ENCODE data around the gene MEGF11.

The MEGF11 gene

DNA sequence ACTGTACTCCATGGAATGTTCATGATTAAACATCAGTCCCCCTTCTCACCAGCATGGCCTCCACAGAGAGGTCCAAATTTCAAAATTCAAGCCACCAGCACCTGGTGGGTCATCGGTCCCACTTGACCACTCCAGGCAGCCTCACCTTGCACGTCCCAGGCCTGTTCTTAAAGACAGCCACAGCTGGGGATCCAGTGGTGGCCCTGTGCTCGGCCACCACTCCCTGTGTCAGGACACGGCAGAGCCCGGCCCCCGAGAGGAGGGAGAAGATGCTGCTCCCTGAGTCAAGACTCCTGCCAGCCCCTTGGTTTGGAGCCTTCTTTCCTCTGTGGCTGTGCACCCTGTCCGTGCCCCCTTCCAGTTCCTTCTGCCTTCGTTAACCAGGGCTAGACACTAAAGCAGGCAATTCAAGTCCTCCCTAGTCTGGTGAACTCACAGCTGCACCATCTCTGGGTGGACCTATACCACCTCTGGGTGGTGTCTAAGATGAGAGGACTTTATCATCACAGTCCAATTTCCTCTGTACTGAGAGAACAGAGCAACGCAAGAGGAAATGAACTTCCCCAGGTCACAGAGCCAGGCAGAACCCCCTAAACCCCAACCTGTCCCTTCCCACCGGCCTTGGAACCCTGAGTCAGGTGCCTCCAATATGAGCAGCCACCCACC is 97.1 kb downstream of the MEGF11 start:
- POLR2A ChIA-PET: no interaction called here
- no peak overlapping the region for H3K27ac ChIP-seq (ENCODE audit: extremely low read depth, low read depth, low read length)
- CTCF ChIA-PET: interaction anchor here (0.5 kb wide), 1 partner anchor 661 kb away, joined by 4 read pairs; no protein-coding TSS in a partner anchor
- H3K4me1 ChIP-seq (ENCODE audit: control insufficient read depth, insufficient read depth, low read length): peaks cover 16% of the 10 kb centered on the region
- no peak overlapping the region for H3K4me3 ChIP-seq (ENCODE audit: low read depth, low read length)
- no peaks in the 10 kb centered on the region for H3K36me3 ChIP-seq (ENCODE audit: control insufficient read depth in 2 of 2, insufficient read depth in 1 of 2, low read length in 2 of 2)
- TF ChIP-seq ZNF548 (tag by site-specific recombination; IDR thresholded peaks at IDR 0.05) (no peak), ZNF555 (tag by site-specific recombination; conservative IDR thresholded peaks at IDR 0.05) (no peak), ZNF155 (tag by site-specific recombination; IDR thresholded peaks at IDR 0.05) (no peak), FEZF1 (tag by site-specific recombination; IDR thresholded peaks at IDR 0.05) (no peak), ZNF768 (tag by site-specific recombination; IDR thresholded peaks at IDR 0.05) (no peak), ZNF133 (tag by site-specific recombination; IDR thresholded peaks at IDR 0.05) (no peak), ZNF24 (tag by site-specific recombination; IDR thresholded peaks at IDR 0.05) (no peak), ZNF239 (tag by site-specific recombination; IDR thresholded peaks at IDR 0.05) (no peak)
- TF ChIP-seq, protein P1, sequence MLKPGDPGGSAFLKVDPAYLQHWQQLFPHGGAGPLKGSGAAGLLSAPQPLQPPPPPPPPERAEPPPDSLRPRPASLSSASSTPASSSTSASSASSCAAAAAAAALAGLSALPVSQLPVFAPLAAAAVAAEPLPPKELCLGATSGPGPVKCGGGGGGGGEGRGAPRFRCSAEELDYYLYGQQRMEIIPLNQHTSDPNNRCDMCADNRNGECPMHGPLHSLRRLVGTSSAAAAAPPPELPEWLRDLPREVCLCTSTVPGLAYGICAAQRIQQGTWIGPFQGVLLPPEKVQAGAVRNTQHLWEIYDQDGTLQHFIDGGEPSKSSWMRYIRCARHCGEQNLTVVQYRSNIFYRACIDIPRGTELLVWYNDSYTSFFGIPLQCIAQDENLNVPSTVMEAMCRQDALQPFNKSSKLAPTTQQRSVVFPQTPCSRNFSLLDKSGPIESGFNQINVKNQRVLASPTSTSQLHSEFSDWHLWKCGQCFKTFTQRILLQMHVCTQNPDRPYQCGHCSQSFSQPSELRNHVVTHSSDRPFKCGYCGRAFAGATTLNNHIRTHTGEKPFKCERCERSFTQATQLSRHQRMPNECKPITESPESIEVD (tag by site-specific recombination; IDR thresholded peaks at IDR 0.05): no peak
- H3K9me3 ChIP-seq (ENCODE audit: control insufficient read depth, insufficient read depth, low read depth, low read length): no peaks in the 10 kb centered on the region

DNA sequence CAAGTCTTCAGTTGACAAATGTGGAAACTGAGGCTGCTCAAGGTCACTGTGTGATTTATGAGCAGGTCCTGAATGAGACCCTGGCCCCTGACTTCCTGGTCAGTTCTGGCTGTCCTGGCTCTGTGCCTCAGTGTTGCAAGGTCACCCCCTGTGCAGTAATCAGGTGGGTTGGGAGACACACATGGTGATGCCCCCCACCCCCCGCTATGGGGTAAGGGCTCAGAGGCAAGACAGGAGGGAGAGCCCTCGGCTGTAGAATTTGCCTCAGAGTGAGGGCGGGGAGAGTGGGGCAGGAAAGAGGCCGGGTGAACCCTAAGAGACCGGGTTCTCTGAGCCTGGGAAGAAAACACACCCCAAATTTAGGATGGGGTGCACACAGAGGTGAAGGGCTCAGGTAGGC is 98.5 kb downstream of the MEGF11 start:
- no peaks in the 10 kb centered on the region for H3K36me3 ChIP-seq (ENCODE audit: control insufficient read depth in 2 of 2, insufficient read depth in 1 of 2, low read length in 2 of 2)
- CTCF ChIA-PET: no interaction called here
- TF ChIP-seq ZNF792 (tag by site-specific recombination; IDR thresholded peaks at IDR 0.05): no peak
- no peak for TF ChIP-seq ZBTB1 (tag by site-specific recombination; IDR thresholded peaks at IDR 0.05)
- no peak for TF ChIP-seq GLIS2 (tag by site-specific recombination; IDR thresholded peaks at IDR 0.05)
- no peak for TF ChIP-seq ZNF23 (tag by site-specific recombination; IDR thresholded peaks at IDR 0.05; ENCODE audit: borderline replicate concordance)
- no peak for TF ChIP-seq YY2 (tag by site-specific recombination; IDR thresholded peaks at IDR 0.05)
- TF ChIP-seq, protein P2, sequence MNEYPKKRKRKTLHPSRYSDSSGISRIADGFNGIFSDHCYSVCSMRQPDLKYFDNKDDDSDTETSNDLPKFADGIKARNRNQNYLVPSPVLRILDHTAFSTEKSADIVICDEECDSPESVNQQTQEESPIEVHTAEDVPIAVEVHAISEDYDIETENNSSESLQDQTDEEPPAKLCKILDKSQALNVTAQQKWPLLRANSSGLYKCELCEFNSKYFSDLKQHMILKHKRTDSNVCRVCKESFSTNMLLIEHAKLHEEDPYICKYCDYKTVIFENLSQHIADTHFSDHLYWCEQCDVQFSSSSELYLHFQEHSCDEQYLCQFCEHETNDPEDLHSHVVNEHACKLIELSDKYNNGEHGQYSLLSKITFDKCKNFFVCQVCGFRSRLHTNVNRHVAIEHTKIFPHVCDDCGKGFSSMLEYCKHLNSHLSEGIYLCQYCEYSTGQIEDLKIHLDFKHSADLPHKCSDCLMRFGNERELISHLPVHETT (tag by site-specific recombination; IDR thresholded peaks at IDR 0.05): no peak
- no peak for TF ChIP-seq SP3 (tag by site-specific recombination; IDR thresholded peaks at IDR 0.05)
- no peak for TF ChIP-seq ZNF221 (tag by site-specific recombination; IDR thresholded peaks at IDR 0.05; ENCODE audit: borderline replicate concordance)
- no peak for TF ChIP-seq ZNF48 (tag by site-specific recombination; IDR thresholded peaks at IDR 0.05)
- TF ChIP-seq ZNF140 (tag by site-specific recombination; IDR thresholded peaks at IDR 0.05): no peak
- no peak for TF ChIP-seq MEIS1 (CRISPR knock-in tag; IDR thresholded peaks at IDR 0.05; ENCODE audit: borderline replicate concordance)
- TF ChIP-seq, protein P3, sequence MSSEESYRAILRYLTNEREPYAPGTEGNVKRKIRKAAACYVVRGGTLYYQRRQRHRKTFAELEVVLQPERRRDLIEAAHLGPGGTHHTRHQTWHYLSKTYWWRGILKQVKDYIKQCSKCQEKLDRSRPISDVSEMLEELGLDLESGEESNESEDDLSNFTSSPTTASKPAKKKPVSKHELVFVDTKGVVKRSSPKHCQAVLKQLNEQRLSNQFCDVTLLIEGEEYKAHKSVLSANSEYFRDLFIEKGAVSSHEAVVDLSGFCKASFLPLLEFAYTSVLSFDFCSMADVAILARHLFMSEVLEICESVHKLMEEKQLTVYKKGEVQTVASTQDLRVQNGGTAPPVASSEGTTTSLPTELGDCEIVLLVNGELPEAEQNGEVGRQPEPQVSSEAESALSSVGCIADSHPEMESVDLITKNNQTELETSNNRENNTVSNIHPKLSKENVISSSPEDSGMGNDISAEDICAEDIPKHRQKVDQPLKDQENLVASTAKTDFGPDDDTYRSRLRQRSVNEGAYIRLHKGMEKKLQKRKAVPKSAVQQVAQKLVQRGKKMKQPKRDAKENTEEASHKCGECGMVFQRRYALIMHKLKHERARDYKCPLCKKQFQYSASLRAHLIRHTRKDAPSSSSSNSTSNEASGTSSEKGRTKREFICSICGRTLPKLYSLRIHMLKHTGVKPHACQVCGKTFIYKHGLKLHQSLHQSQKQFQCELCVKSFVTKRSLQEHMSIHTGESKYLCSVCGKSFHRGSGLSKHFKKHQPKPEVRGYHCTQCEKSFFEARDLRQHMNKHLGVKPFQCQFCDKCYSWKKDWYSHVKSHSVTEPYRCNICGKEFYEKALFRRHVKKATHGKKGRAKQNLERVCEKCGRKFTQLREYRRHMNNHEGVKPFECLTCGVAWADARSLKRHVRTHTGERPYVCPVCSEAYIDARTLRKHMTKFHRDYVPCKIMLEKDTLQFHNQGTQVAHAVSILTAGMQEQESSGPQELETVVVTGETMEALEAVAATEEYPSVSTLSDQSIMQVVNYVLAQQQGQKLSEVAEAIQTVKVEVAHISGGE (tag by site-specific recombination; conservative IDR thresholded peaks at IDR 0.05; ENCODE audit: low read depth): no peak
- no peak for TF ChIP-seq ZNF837 (tag by site-specific recombination; IDR thresholded peaks at IDR 0.05)
- no peak for TF ChIP-seq ZNF623 (tag by site-specific recombination; IDR thresholded peaks at IDR 0.05)
- no peak for TF ChIP-seq ZNF391 (tag by site-specific recombination; IDR thresholded peaks at IDR 0.05; ENCODE audit: borderline replicate concordance, low read depth)
- no peak for TF ChIP-seq ZNF830 (tag by site-specific recombination; IDR thresholded peaks at IDR 0.05; ENCODE audit: low read depth)
- TF ChIP-seq ZNF211 (tag by site-specific recombination; IDR thresholded peaks at IDR 0.05; ENCODE audit: low read depth): no peak
- no peak overlapping the region for H3K4me3 ChIP-seq (ENCODE audit: low read depth, low read length)
- no peaks in the 10 kb centered on the region for H3K9me3 ChIP-seq (ENCODE audit: control insufficient read depth, insufficient read depth, low read depth, low read length)
- POLR2A ChIA-PET: no interaction called here
- H3K4me1 ChIP-seq (ENCODE audit: control insufficient read depth, insufficient read depth, low read length): peaks cover 16% of the 10 kb centered on the region
- H3K27ac ChIP-seq (ENCODE audit: extremely low read depth, low read depth, low read length): no peak overlapping the region
